NT2/D1 (cell line): ENCODE measurements around the gene NLRP4.

Experiments
- SUZ12 ChIP-seq: IDR thresholded peaks from 2 replicates; pipeline ENCODE4 v1.6.1; 2011; ENCODE audit not compliant: insufficient read length, insufficient read depth; ENCODE audit errors: extremely low read depth
- ZNF274 ChIP-seq: IDR thresholded peaks from 2 replicates; pipeline ENCODE4 v1.6.1; 2011; ENCODE audit warnings: mild to moderate bottlenecking, low read depth, low read length

DNA sequence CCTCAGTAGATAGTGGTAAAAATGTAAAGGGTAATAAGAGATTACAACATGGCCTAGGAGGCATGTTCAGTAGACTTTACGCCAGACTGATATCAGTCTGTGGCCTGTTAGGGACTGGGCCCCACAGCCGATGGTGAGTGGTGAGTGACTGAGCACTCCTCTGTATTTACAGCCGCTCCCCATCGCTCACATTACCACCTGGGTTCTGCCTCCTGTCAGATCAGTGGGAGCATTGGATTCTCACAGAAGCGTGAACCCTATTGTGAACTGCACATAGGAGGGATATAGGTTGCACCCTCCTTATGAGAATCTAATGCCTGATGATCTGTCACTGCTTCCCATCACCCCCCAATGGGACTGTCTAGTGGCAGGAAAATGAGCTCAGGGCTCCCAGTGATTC, 22.4 kb upstream of the NLRP4 start:
- TF ChIP-seq SUZ12: no peak
- TF ChIP-seq ZNF274: no peak
